ENCODE results near the gene MORC3.
"Not testable (repeated sequence)": the region's sequence is repeated elsewhere in the genome, so short reads cannot be mapped to it uniquely, and the experiment has no call there.

The MORC3 gene

GRCh38 chr21:36330904-36331303 is 10.9 kb downstream of the MORC3 start:
- TF ChIP-seq, protein P1, sequence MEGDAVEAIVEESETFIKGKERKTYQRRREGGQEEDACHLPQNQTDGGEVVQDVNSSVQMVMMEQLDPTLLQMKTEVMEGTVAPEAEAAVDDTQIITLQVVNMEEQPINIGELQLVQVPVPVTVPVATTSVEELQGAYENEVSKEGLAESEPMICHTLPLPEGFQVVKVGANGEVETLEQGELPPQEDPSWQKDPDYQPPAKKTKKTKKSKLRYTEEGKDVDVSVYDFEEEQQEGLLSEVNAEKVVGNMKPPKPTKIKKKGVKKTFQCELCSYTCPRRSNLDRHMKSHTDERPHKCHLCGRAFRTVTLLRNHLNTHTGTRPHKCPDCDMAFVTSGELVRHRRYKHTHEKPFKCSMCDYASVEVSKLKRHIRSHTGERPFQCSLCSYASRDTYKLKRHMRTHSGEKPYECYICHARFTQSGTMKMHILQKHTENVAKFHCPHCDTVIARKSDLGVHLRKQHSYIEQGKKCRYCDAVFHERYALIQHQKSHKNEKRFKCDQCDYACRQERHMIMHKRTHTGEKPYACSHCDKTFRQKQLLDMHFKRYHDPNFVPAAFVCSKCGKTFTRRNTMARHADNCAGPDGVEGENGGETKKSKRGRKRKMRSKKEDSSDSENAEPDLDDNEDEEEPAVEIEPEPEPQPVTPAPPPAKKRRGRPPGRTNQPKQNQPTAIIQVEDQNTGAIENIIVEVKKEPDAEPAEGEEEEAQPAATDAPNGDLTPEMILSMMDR (IDR thresholded peaks at IDR 0.05; ENCODE audit: control insufficient read depth, extremely low read depth, insufficient read depth), result peak; percentile 44
- no peak for DNase-seq (ENCODE audit: low read depth)
- no peak overlapping the region for H3K4me3 ChIP-seq (ENCODE audit: low read depth, low read length)

DNA sequence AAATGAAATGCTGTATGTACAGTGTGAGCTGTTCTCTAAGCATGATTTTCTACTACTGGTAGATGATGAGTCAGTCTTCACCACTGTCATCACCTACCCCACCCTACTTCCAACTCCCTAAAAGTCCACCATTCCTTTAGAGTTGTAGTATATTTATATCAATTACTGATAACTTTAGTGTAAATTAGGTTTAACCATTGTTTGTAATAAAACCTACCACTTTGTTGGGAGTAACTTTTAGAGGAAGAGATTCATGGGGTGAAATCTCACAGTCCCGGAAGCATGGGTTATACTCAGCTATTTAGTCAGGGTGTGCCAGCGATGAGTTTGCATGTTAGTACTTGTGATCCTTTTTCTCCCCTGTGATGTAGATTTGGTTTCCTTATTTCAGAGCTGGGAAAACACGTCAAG is 17.1 kb downstream of the MORC3 start:
- TF ChIP-seq, protein P1 (IDR thresholded peaks at IDR 0.05; ENCODE audit: control insufficient read depth, extremely low read depth, insufficient read depth), result no peak
- DNase-seq (ENCODE audit: low read depth), result no peak
- no peak overlapping the region for H3K4me3 ChIP-seq (ENCODE audit: low read depth, low read length)

GRCh38 chr21:36338975-36339374 is 19.0 kb downstream of the MORC3 start:
- TF ChIP-seq, protein P1 (IDR thresholded peaks at IDR 0.05; ENCODE audit: control insufficient read depth, extremely low read depth, insufficient read depth), result no peak
- H3K4me3 ChIP-seq (ENCODE audit: low read depth, low read length), result no peak overlapping the region
- DNase-seq (ENCODE audit: low read depth), result no peak

DNA sequence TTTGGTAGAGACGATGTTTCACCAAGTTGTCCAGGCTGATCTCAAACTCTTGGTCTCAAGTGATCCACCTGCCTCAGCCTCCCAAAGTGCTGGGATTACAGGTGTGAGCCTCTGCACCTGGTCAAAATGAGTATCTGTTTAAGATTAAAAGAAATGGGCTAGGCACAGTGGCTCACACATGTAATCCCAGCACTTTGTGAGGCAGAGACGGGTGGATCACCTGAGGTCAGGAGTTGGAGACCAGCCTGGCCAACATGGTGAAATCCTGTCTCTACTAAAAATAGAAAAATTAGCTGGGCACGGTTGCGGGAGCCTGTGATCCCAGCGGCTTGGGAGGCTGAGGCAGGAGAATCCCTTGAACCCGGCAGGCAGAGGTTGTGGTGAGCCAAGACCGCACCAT is 22.6 kb downstream of the MORC3 start:
- not testable (repeated sequence) for H3K4me3 ChIP-seq (ENCODE audit: low read depth, low read length); DNase-seq (ENCODE audit: low read depth)

DNA sequence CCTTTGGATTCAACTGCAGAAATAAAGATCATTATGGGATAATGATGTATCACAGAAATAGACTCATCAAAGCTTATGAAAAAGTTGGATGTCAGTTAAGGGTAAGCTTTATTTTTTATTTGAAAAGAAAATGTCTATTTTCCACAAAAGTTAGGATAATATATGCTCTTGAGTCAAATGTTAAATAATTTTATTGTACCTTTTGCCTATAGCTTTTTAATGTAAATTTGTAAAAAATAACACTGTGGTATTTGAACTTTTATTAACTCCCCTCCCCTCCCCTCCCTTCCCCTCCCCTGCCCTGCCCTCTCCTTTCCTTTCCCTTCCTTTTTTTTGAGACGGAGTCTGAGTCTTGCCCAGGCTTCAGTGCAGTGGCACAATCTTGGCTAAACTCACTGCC is 24.9 kb downstream of the MORC3 start:
- DNase-seq (ENCODE audit: low read depth), result no peak
- TF ChIP-seq, protein P1 (IDR thresholded peaks at IDR 0.05; ENCODE audit: control insufficient read depth, extremely low read depth, insufficient read depth), result no peak
- H3K4me3 ChIP-seq (ENCODE audit: low read depth, low read length), result no peak overlapping the region

- DNase-seq (ENCODE audit: low read depth), result peak; percentile 77
- H3K4me3 ChIP-seq (ENCODE audit: low read depth, low read length), result no peak overlapping the region
- TF ChIP-seq, protein P1 (IDR thresholded peaks at IDR 0.05; ENCODE audit: control insufficient read depth, extremely low read depth, insufficient read depth), result no peak
Observed at GRCh38 chr21:36347278-36347961, 27.4 kb downstream of the MORC3 start.

- H3K4me3 ChIP-seq (ENCODE audit: low read depth, low read length), result no peak overlapping the region
- TF ChIP-seq, protein P1 (IDR thresholded peaks at IDR 0.05; ENCODE audit: control insufficient read depth, extremely low read depth, insufficient read depth), result no peak
- DNase-seq (ENCODE audit: low read depth), result no peak
Observed at GRCh38 chr21:36347962-36348328, 27.9 kb downstream of the MORC3 start.
